GM23248 (cell line): ENCODE measurements around the gene PEAK3. TPM values are rescaled to one million over a fixed set of nuclear protein-coding genes. Genes with fewer than 3 reads are reported as not detected.

Experiments used
- DNase-seq: peaks from one replicate; pipeline ENCODE4 v3.0.0-alpha.2; 2015
- H2AFZ ChIP-seq: fragments of 200-600 bp; sonication (generic); 2 replicates; pipeline ENCODE4 v1.6.1; 2016; ENCODE audit warnings: antibody characterized with exemption
- H3F3A ChIP-seq: fragments of 200-600 bp; sonication (generic); 2 replicates; pipeline ENCODE4 v1.6.1; 2016; ENCODE audit warnings: mild to moderate bottlenecking, antibody characterized with exemption, mixed run types; ENCODE audit not compliant: insufficient read depth
- H3K27ac ChIP-seq: fragments of 200-600 bp; sonication (generic); 2 replicates; pipeline ENCODE4 v1.5.1; 2016; ENCODE audit warnings: mild to moderate bottlenecking
- H3K27me3 ChIP-seq: fragments of 200-600 bp; sonication (generic); replicated peaks from 2 replicates; pipeline ENCODE4 v1.6.1; 2016; ENCODE audit warnings: mild to moderate bottlenecking; ENCODE audit not compliant: insufficient read depth
- H3K36me3 ChIP-seq: fragments of 200-600 bp; sonication (generic); 2 replicates; pipeline ENCODE4 v1.6.1; 2016; ENCODE audit warnings: low read depth, mild to moderate bottlenecking
- H3K4me1 ChIP-seq: fragments of 200-600 bp; sonication (generic); 2 replicates; pipeline ENCODE4 v1.6.1; 2016; ENCODE audit warnings: mild to moderate bottlenecking; ENCODE audit not compliant: insufficient read depth
- H3K4me2 ChIP-seq: fragments of 200-600 bp; sonication (generic); one replicate; pipeline ENCODE4 v1.6.1; 2016; ENCODE audit warnings: mild to moderate bottlenecking; ENCODE audit not compliant: unreplicated experiment
- H3K4me3 ChIP-seq: fragments of 200-600 bp; sonication (generic); 2 replicates; pipeline ENCODE4 v1.5.1; 2016; ENCODE audit warnings: mild to moderate bottlenecking
- H3K79me2 ChIP-seq: fragments of 200-600 bp; sonication (generic); 2 replicates; pipeline ENCODE4 v1.6.1; 2016; ENCODE audit warnings: mild to moderate bottlenecking; ENCODE audit not compliant: insufficient read depth
- H3K9ac ChIP-seq: fragments of 200-600 bp; sonication (generic); 2 replicates; pipeline ENCODE4 v1.6.1; 2016; ENCODE audit warnings: mild to moderate bottlenecking
- H3K9me2 ChIP-seq: fragments of 200-600 bp; sonication (generic); 2 replicates; pipeline ENCODE4 v1.6.1; 2016; ENCODE audit warnings: mixed run types, mild to moderate bottlenecking, moderate library complexity; ENCODE audit not compliant: insufficient read depth
- H3K9me3 ChIP-seq: fragments of 200-600 bp; sonication (generic); one replicate; pipeline ENCODE4 v1.6.1; 2017; ENCODE audit warnings: low read depth
- H4K20me1 ChIP-seq: fragments of 200-600 bp; sonication (generic); 2 replicates; pipeline ENCODE4 v1.6.0; 2016; ENCODE audit not compliant: insufficient read depth
- EZH2 ChIP-seq: fragments of 200-600 bp; sonication (generic); IDR thresholded peaks from 2 replicates; pipeline ENCODE4 v1.6.1; 2018; ENCODE audit warnings: antibody characterized with exemption, mild to moderate bottlenecking; ENCODE audit not compliant: insufficient read depth, poor library complexity, severe bottlenecking
- EZH2phosphoT487 ChIP-seq: fragments of 200-600 bp; sonication (generic); IDR thresholded peaks from 2 replicates; pipeline ENCODE4 v1.6.1; 2018; ENCODE audit warnings: antibody characterized with exemption, moderate library complexity, mild to moderate bottlenecking, low read depth; ENCODE audit not compliant: insufficient read depth
- WGBS, 2 experiments: methylation state at CpG; one replicate each; pipeline ENCODE4 v1.1.6; 2015 to 2017; ENCODE audit warnings: low lambda C conversion rate in 2 of 2, low coverage in 1 of 2; ENCODE audit errors: missing lambda C conversion rate in 2 of 2; 5-methylcytosine and 5-hydroxymethylcytosine counted together
- in situ Hi-C: fragments of 300-500 bp; cut with MboI; formaldehyde crosslinking; loops from 2 replicates; pipeline ENCODE4 v1.15.0; 2020
- polyA plus RNA-seq: library from polyadenylated mRNA; unstranded; fragments of >200 nt; fragmentation: Nextera tagmentation; extraction: Ambion mirVana; gene quantifications from 2 replicates; pipeline ENCODE4 v1.2.1, GENCODE V29; 2016
- total RNA-seq: library from RNA; depleted of rRNA; stranded (reverse); fragments of >200 nt; shearing (Covaris generic); gene quantifications from 2 replicates; pipeline ENCODE4 v1.2.3, GENCODE V29; 2014

Gene PEAK3
- total and polyA plus RNA-seq, 2 experiments from 2014 or later, result not detected

- Histone ChIP-seq H3K79me2 (peaks cover 37% of the 10 kb centered on the region), H3K27ac (no peak overlapping the region), H3K9me2 (no peaks in the 10 kb centered on the region), H3K4me2 (no peak overlapping the region), H3F3A (peaks cover 19% of the 10 kb centered on the region; the same call in 1 of the 2 replicates), H2AFZ (no peak overlapping the region), H3K9me3 (no peaks in the 10 kb centered on the region), H3K4me3 (no peak overlapping the region), H3K4me1 (no peaks in the 10 kb centered on the region), H3K27me3 (no peaks in the 10 kb centered on the region), H3K36me3 (no peaks in the 10 kb centered on the region), H4K20me1 (no peaks in the 10 kb centered on the region), H3K9ac (no peak overlapping the region)
- 98 to 99% methylated on average over 43 of the region's 43 CpGs for WGBS, 2 experiments
- TF ChIP-seq EZH2, result no peak
- no peak for TF ChIP-seq EZH2phosphoT487
- DNase-seq, result no peak
- in situ Hi-C loops, result no loop called here
Measured at GRCh38 chr19:2230033-2230531, 51.9 kb downstream of the PEAK3 start.

GRCh38 chr19:2229103-2230032, 52.6 kb downstream of the PEAK3 start:
- Histone ChIP-seq H4K20me1 (no peaks in the 10 kb centered on the region), H3K9me2 (no peaks in the 10 kb centered on the region), H3K9ac (no peak overlapping the region), H3K4me1 (no peaks in the 10 kb centered on the region), H3K4me3 (no peak overlapping the region), H2AFZ (no peak overlapping the region), H3F3A (peaks cover 19% of the 10 kb centered on the region; the same call in 1 of the 2 replicates), H3K27ac (no peak overlapping the region), H3K79me2 (peaks cover 30% of the 10 kb centered on the region), H3K27me3 (no peaks in the 10 kb centered on the region), H3K4me2 (no peak overlapping the region), H3K9me3 (no peaks in the 10 kb centered on the region), H3K36me3 (peaks cover 2% of the 10 kb centered on the region; the same call in 1 of the 2 replicates)
- WGBS, 2 experiments, result 93 to 94% methylated on average over 43 to 45 of the region's 45 CpGs
- TF ChIP-seq EZH2phosphoT487 (no peak), EZH2 (no peak)
- in situ Hi-C loops, result no loop called here
- DNase-seq, result no peak

- H2AFZ ChIP-seq, result no peak overlapping the region
- no peak for TF ChIP-seq EZH2phosphoT487
- TF ChIP-seq EZH2, result no peak
- H3K9me2 ChIP-seq, result no peaks in the 10 kb centered on the region
- H3K27me3 ChIP-seq, result no peaks in the 10 kb centered on the region
- no peak overlapping the region for H3K4me3 ChIP-seq
- H3F3A ChIP-seq, result peaks cover 19% of the 10 kb centered on the region; the same call in 1 of the 2 replicates
- H3K27ac ChIP-seq, result no peak overlapping the region
- no peaks in the 10 kb centered on the region for H3K4me1 ChIP-seq
- WGBS, 2 experiments, result 91 to 95% methylated on average over 39 to 42 of the region's 48 CpGs
- in situ Hi-C loops, result no loop called here
- DNase-seq, result no peak
- no peaks in the 10 kb centered on the region for H3K9me3 ChIP-seq
- peaks cover 25% of the 10 kb centered on the region for H3K79me2 ChIP-seq
- no peak overlapping the region for H3K9ac ChIP-seq
- H4K20me1 ChIP-seq, result no peaks in the 10 kb centered on the region
- peaks cover 2% of the 10 kb centered on the region; the same call in 1 of the 2 replicates for H3K36me3 ChIP-seq
- H3K4me2 ChIP-seq, result no peak overlapping the region
Measured at GRCh38 chr19:2228157-2229030, 53.6 kb downstream of the PEAK3 start.
